B cell (primary cell): ENCODE measurements around the gene FASTK. TPM values are rescaled to one million over a fixed set of nuclear protein-coding genes. Genes with fewer than 3 reads are reported as not detected.
A peak's percentile ranks its signal among the peaks of the same experiment; 100 is the strongest.

Experiments
- ATAC-seq: fragments of 200-7000 bp; cut with Tn5 transposase; one replicate; pipeline ENCODE4 v1.10.0; 2021; ENCODE audit warnings: low read depth, mild to moderate bottlenecking, moderate number of reproducible peaks, moderate library complexity
- CTCF ChIA-PET: fragments of 350-600 bp; sonication (Branson Sonifier 250); formaldehyde crosslinking; loops from one replicate; lab custom pipeline; 2021; ENCODE audit warnings: antibody characterized with exemption, inconsistent platforms; lab: Charles Lee
- POLR2A ChIA-PET: fragments of 350-600 bp; sonication (Branson Sonifier 250); formaldehyde crosslinking; loops from one replicate; lab custom pipeline; 2021; ENCODE audit warnings: antibody characterized with exemption; lab: Charles Lee
- DNase-seq: peaks from one replicate; pipeline ENCODE4 v3.0.0; 2013
- H2AFZ ChIP-seq: 2 replicates; pipeline ENCODE4 v1.6.1; 2012; ENCODE audit warnings: mild to moderate bottlenecking, low read depth, low read length; ENCODE audit not compliant: insufficient read depth, poor library complexity, severe bottlenecking
- H3K27ac ChIP-seq, 2 donors: 1 replicate in 1 of 2; 2 replicates in 1 of 2; pipeline ENCODE4 v1.5.1; 2012 to 2013; ENCODE audit warnings: low read length in 2 of 2, mild to moderate bottlenecking in 2 of 2, moderate library complexity in 1 of 2
- H3K27me3 ChIP-seq, 4 experiments: fragments of 200-600 bp in 1 of 4; sonication (generic) in 1 of 4; replicated peaks in 1 of 4; 1 replicate in 2 of 4; 2 replicates in 2 of 4; pipeline versions ENCODE4 v1.6.1 to v1.7.0; 2013 to 2016; ENCODE audit warnings: low read length in 3 of 4, mild to moderate bottlenecking in 2 of 4, mixed read lengths in 1 of 4, moderate library complexity in 1 of 4; ENCODE audit not compliant: insufficient read depth in 4 of 4, control insufficient read depth in 3 of 4; ENCODE audit errors: control extremely low read depth in 1 of 4
- H3K36me3 ChIP-seq, 2 experiments: replicated peaks in 1 of 2; 1 replicate in 1 of 2; 2 replicates in 1 of 2; pipeline versions ENCODE4 v1.6.1 to v1.7.1; 2013; ENCODE audit warnings: low read length in 1 of 2; ENCODE audit not compliant: insufficient read depth in 2 of 2, control insufficient read depth in 1 of 2; ENCODE audit errors: control extremely low read depth in 1 of 2, extremely low read depth in 1 of 2
- H3K4me1 ChIP-seq, 2 donors: fragments of 200-600 bp in 1 of 2; sonication (generic) in 1 of 2; 1 replicate in 1 of 2; 2 replicates in 1 of 2; pipeline versions ENCODE4 v1.5.1 to v1.6.1; 2013 to 2017; ENCODE audit warnings: low read length in 2 of 2; ENCODE audit not compliant: control insufficient read depth in 2 of 2, insufficient read depth in 2 of 2
- H3K4me2 ChIP-seq: replicated peaks from 2 replicates; pipeline ENCODE3; 2012; ENCODE audit warnings: mild to moderate bottlenecking, low read depth, low read length; ENCODE audit not compliant: poor library complexity, severe bottlenecking
- H3K4me3 ChIP-seq, 5 experiments: fragments of 200-600 bp in 1 of 5; sonication (generic) in 1 of 5; 1 replicate in 3 of 5; 2 replicates in 2 of 5; pipeline versions ENCODE4 v1.5.1 to v1.7.0; 2011 to 2016; ENCODE audit warnings: low read length in 4 of 5, mild to moderate bottlenecking in 4 of 5, low read depth in 2 of 5, control low read depth in 1 of 5, moderate library complexity in 1 of 5; ENCODE audit not compliant: insufficient read depth in 1 of 5; ENCODE audit errors: control extremely low read depth in 1 of 5, extremely low read depth in 1 of 5
- H3K79me2 ChIP-seq: fragments of 200-600 bp; sonication (generic); one replicate; pipeline ENCODE4 v1.6.0; 2016; ENCODE audit warnings: low read length; ENCODE audit not compliant: control insufficient read depth, insufficient read depth
- H3K9ac ChIP-seq: fragments of 200-600 bp; sonication (generic); 2 replicates; pipeline ENCODE4 v1.6.1; 2017; ENCODE audit warnings: mild to moderate bottlenecking, low read length, moderate library complexity
- H3K9me3 ChIP-seq, 3 donors: one replicate each; pipeline versions ENCODE4 v1.6.1 to v1.7.1; 2013; ENCODE audit warnings: low read length in 2 of 3; ENCODE audit not compliant: control insufficient read depth in 2 of 3, insufficient read depth in 1 of 3; ENCODE audit errors: control extremely low read depth in 1 of 3
- H4K20me1 ChIP-seq: 2 replicates; pipeline ENCODE4 v1.6.0; 2012; ENCODE audit warnings: mild to moderate bottlenecking, low read length; ENCODE audit not compliant: insufficient read depth, control insufficient read depth, poor library complexity, severe bottlenecking
- H3K27ac Mint-ChIP-seq: one replicate; pipeline ENCODE4 v1.8.0; 2021; ENCODE audit warnings: mixed read lengths
- H3K27me3 Mint-ChIP-seq: one replicate; pipeline ENCODE4 v1.8.0; 2021; ENCODE audit warnings: mixed read lengths
- H3K4me1 Mint-ChIP-seq: one replicate; pipeline ENCODE4 v1.8.0; 2021; ENCODE audit warnings: mixed read lengths
- H3K4me3 Mint-ChIP-seq: one replicate; pipeline ENCODE4 v1.8.0; 2021; ENCODE audit warnings: mixed read lengths
- H3K9me3 Mint-ChIP-seq: one replicate; pipeline ENCODE4 v1.8.0; 2022; ENCODE audit warnings: mixed read lengths; ENCODE audit not compliant: insufficient read depth
- EZH2 ChIP-seq: IDR thresholded peaks from 2 replicates; pipeline ENCODE4 v1.6.1; 2012; ENCODE audit warnings: borderline replicate concordance, low read depth, mild to moderate bottlenecking, moderate library complexity, low read length; ENCODE audit not compliant: insufficient read depth, poor library complexity, severe bottlenecking
- WGBS: methylation state at CpG from one replicate; pipeline ENCODE4 v1.1.5; 2013; ENCODE audit warnings: missing lambda C conversion rate; ENCODE audit not compliant: insufficient coverage; 5-methylcytosine and 5-hydroxymethylcytosine counted together
- intact Hi-C: fragments of 100-400 bp; cut with micrococcal nuclease; formaldehyde crosslinking; loops from one replicate; pipeline ENCODE4 v1.10.0; 2022
- polyA plus RNA-seq: library from polyadenylated mRNA; depleted of rRNA; stranded (reverse); fragments of >200 nt; gene quantifications from 2 replicates; pipeline ENCODE4 v1.2.3, GENCODE V29; 2012
- total RNA-seq, 2 donors: library from RNA; stranded (reverse); fragments of 120-200 nt in 1 of 2; gene quantifications; 1 replicate in 1 of 2; 2 replicates in 1 of 2; pipeline versions ENCODE4 v1.2.3 to v1.2.4, GENCODE V29; 2013 to 2022
- TF ChIP-seq, protein P1 (sequence below): fragments of 200-600 bp; IDR thresholded peaks from one replicate; pipeline ENCODE4 v1.8.0; 2022; ENCODE audit warnings: antibody characterized with exemption, mild to moderate bottlenecking

The FASTK gene
- total and polyA plus RNA-seq, 2 donors (not counting 1 experiment from before 2014, with no cell fraction given) = 120 to 258 TPM

DNA sequence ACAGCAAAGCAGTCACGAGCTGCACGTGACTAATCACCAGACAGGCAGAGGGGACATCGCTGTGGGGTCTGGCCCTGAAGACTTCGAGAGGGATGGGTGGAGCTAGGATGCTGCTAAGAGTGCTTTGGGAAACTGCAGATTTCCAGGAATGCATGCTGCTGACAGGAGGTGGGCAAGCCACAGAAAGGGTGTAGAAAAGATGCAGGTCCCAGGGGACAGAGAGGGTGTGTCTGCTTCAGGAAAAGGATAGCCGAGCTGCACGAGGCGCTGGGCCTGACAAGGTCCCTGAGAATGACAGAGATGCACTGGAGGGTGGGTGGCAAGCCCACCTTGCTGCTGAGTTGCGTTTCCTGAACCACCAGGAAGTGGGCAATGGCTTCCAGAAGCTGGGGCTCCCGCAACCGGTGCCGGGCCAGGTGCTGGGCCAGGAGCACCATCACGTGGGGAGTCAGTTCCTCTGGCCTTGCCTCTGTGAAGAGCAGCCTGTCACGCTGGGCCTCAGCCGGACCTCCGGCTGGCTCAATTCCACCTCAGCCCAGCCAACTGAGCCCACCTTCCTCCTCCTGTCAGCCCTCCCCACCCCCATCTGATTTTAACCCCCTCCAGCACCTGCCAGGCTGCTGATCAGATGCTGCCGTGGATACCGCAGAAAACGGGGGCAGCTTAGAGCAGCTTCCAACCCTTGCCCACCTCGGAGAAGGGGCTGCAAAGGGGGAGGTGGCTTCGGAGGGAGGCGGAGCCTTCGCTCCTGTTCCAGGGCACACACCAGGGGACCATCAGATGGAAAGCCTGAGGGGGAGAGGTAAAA is 2.2 kb downstream of the FASTK start:
- ATAC-seq (no peak), DNase-seq (peak; percentile 21)
- 80% methylated on average over 21 of the region's 22 CpGs for WGBS
- Histone ChIP-seq H3K27ac (no peak overlapping the region), H4K20me1 (peaks cover 26% of the 10 kb centered on the region), H3K36me3 (peaks cover 0 to 15% of the 10 kb centered on the region in 2 experiments), H3K9me3 (no peaks in the 10 kb centered on the region), H2AFZ (no peak overlapping the region), H3K4me1 (peaks cover 26 to 39% of the 10 kb centered on the region in 2 donors), H3K9ac (no peak overlapping the region), H3K27me3 (no peaks in the 10 kb centered on the region), H3K4me2 (no peak overlapping the region), H3K79me2 (peaks cover 39% of the 10 kb centered on the region), H3K4me3 (no peak overlapping the region)
- peak overlapping the region; percentile 87 for H3K4me3 Mint-ChIP-seq
- TF ChIP-seq, protein P1, sequence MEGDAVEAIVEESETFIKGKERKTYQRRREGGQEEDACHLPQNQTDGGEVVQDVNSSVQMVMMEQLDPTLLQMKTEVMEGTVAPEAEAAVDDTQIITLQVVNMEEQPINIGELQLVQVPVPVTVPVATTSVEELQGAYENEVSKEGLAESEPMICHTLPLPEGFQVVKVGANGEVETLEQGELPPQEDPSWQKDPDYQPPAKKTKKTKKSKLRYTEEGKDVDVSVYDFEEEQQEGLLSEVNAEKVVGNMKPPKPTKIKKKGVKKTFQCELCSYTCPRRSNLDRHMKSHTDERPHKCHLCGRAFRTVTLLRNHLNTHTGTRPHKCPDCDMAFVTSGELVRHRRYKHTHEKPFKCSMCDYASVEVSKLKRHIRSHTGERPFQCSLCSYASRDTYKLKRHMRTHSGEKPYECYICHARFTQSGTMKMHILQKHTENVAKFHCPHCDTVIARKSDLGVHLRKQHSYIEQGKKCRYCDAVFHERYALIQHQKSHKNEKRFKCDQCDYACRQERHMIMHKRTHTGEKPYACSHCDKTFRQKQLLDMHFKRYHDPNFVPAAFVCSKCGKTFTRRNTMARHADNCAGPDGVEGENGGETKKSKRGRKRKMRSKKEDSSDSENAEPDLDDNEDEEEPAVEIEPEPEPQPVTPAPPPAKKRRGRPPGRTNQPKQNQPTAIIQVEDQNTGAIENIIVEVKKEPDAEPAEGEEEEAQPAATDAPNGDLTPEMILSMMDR = no peak
- no peak for TF ChIP-seq EZH2
- peaks cover 34% of the 10 kb centered on the region for H3K4me1 Mint-ChIP-seq
- POLR2A ChIA-PET = interaction anchor here (0.6 kb wide), 1 partner anchor 20 kb away, joined by 8 read pairs; no protein-coding TSS in a partner anchor
- CTCF ChIA-PET = no interaction called here
- H3K9me3 Mint-ChIP-seq = no peaks in the 10 kb centered on the region
- intact Hi-C loops = no loop called here
- peak overlapping the region; percentile 80 for H3K27ac Mint-ChIP-seq
- no peaks in the 10 kb centered on the region for H3K27me3 Mint-ChIP-seq

DNA sequence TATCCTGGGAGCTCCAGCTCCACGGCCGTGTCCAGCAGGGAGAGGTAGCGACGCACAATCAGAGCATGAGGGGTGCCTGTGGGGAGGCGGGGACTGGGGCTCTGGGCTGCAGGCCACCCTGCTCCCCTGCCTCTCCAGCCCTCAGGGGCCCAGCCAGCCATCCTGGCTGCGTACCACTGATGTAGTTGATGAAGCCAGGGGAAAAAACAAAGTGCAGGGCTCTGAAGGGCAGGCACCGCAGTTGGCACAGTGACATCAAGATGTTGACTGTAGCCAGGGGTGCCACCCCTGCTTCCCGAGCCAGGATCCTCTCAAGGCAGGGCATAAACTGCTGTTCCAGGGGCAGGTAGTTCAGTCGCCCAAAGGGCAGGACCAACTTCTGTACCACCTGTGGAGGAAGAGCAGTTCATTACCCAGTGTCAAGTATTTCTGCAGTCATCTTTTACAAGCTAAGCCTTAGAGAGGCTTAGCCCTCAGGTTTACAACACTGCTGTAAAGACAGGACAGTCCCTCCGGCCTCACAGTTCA is 2.8 kb downstream of the FASTK start:
- Mint-ChIP-seq H3K9me3 (no peaks in the 10 kb centered on the region), H3K4me1 (peaks cover 30% of the 10 kb centered on the region), H3K27me3 (no peaks in the 10 kb centered on the region), H3K4me3 (peak overlapping the region; percentile 87), H3K27ac (peak overlapping the region; percentile 80)
- Histone ChIP-seq H3K9ac (no peak overlapping the region), H3K4me1 (peaks cover 26 to 38% of the 10 kb centered on the region in 2 donors), H3K4me3 (no peak overlapping the region), H3K4me2 (no peak overlapping the region), H4K20me1 (peaks cover 26% of the 10 kb centered on the region), H3K9me3 (no peaks in the 10 kb centered on the region), H3K27me3 (no peaks in the 10 kb centered on the region), H2AFZ (no peak overlapping the region), H3K36me3 (peaks cover 0 to 15% of the 10 kb centered on the region in 2 experiments), H3K27ac (no peak overlapping the region), H3K79me2 (peaks cover 34% of the 10 kb centered on the region)
- ChIA-PET POLR2A (interaction anchor here (0.6 kb wide), 1 partner anchor 21 kb away, joined by 8 read pairs; no protein-coding TSS in a partner anchor), CTCF (interaction anchor here (1.5 kb wide), 1 partner anchor 10 kb away, joined by 4 read pairs; no protein-coding TSS in a partner anchor)
- intact Hi-C loops = no loop called here
- TF ChIP-seq, protein P1 = no peak
- no peak for TF ChIP-seq EZH2
- DNase-seq = no peak
- WGBS = 93% methylated on average over 10 of the region's 10 CpGs
- ATAC-seq = no peak
